Testis (tissue), 2 donors: ENCODE results near the gene GLRA3.

ENCODE experiments used
- POLR2A ChIP-seq: fragments of 450-650 bp; IDR thresholded peaks from one replicate; pipeline ENCODE4 v1.6.1; 2017; ENCODE audit warnings: antibody characterized with exemption, mild to moderate bottlenecking, moderate library complexity
- TF ChIP-seq, protein P1 (sequence below), 3 experiments: fragments of 450-650 bp in 2 of 3; fragments of 200-600 bp in 1 of 3; sonication (generic) in 1 of 3; IDR thresholded peaks; one replicate each; pipeline ENCODE4 v1.5.1; 2016 to 2019; ENCODE audit warnings: antibody characterized with exemption in 3 of 3, mild to moderate bottlenecking in 2 of 3, moderate library complexity in 1 of 3

DNA sequence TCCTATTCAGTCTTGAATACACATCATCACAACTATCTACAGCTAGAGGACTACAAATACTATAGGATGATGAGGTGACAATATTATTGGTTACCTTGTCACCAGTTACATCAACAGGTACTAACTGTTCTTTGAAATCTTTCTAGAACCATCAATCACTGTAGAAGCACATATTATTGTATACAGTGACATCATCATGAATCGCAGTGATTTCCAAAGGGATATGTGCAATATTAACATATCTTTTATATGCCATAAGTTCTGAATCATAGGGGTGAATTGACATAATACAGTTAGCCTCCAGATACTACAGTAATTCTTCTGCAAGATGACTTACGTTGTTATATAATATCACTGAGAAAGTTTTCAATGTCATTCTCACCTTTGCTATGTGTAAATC lies 201.6 kb downstream of the GLRA3 start:
- TF ChIP-seq POLR2A = no peak
- TF ChIP-seq, protein P1, sequence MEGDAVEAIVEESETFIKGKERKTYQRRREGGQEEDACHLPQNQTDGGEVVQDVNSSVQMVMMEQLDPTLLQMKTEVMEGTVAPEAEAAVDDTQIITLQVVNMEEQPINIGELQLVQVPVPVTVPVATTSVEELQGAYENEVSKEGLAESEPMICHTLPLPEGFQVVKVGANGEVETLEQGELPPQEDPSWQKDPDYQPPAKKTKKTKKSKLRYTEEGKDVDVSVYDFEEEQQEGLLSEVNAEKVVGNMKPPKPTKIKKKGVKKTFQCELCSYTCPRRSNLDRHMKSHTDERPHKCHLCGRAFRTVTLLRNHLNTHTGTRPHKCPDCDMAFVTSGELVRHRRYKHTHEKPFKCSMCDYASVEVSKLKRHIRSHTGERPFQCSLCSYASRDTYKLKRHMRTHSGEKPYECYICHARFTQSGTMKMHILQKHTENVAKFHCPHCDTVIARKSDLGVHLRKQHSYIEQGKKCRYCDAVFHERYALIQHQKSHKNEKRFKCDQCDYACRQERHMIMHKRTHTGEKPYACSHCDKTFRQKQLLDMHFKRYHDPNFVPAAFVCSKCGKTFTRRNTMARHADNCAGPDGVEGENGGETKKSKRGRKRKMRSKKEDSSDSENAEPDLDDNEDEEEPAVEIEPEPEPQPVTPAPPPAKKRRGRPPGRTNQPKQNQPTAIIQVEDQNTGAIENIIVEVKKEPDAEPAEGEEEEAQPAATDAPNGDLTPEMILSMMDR (IDR thresholded peaks at IDR 0.05) = no peak
